ENCODE results near the gene SCN8A. TPM values are rescaled to one million over a fixed set of nuclear protein-coding genes. Genes with fewer than 3 reads are reported as not detected.

Gene SCN8A
- total and polyA plus RNA-seq, 2 experiments from 2014 or later = 0.88 to 3.7 TPM

DNA sequence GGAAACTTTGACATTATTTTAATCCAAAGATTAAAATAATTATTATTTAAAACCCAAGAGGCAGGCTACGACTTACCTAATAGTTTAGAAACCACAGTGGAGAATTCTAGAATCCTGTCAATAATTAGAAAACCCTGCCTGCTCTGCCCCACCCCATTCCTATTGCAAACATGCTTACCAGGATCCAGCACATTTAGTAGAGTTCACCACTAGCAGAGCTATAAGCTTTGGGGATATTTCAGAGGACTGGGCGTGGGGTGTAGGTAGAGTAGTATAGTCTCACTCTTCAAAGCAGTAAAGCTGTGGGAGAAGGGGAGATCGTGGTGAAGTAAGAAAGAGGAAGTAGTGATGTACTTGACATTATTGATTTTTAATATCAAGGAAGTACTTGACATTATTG is 157.2 kb downstream of the SCN8A start:
- H3K27me3 ChIP-seq = no peaks in the 10 kb centered on the region
- H3K36me3 ChIP-seq = no peaks in the 10 kb centered on the region
- DNase-seq (ENCODE audit: low read depth in 1 of 2, low spot score in 1 of 2) = no peak
- H3K9me3 ChIP-seq (ENCODE audit: low read depth) = no peaks in the 10 kb centered on the region
- no peak overlapping the region for H3K4me3 ChIP-seq
- no peak for TF ChIP-seq CTCF (IDR thresholded peaks at IDR 0.05; ENCODE audit: low read depth, low read length)
- no peaks in the 10 kb centered on the region for H3K4me1 ChIP-seq (ENCODE audit: low read depth)
- H3K27ac ChIP-seq = no peak overlapping the region

GRCh38 chr12:51749206-51749985 is 158.4 kb downstream of the SCN8A start:
- H3K27me3 ChIP-seq = no peaks in the 10 kb centered on the region
- TF ChIP-seq CTCF (IDR thresholded peaks at IDR 0.05; ENCODE audit: low read depth, low read length) = no peak
- no peaks in the 10 kb centered on the region for H3K9me3 ChIP-seq (ENCODE audit: low read depth)
- H3K4me1 ChIP-seq (ENCODE audit: low read depth) = no peaks in the 10 kb centered on the region
- no peak overlapping the region for H3K27ac ChIP-seq
- no peaks in the 10 kb centered on the region for H3K36me3 ChIP-seq
- no peak overlapping the region for H3K4me3 ChIP-seq
- DNase-seq (ENCODE audit: low read depth in 1 of 2, low spot score in 1 of 2) = no peak

- H3K27ac ChIP-seq = no peak overlapping the region
- no peaks in the 10 kb centered on the region for H3K4me1 ChIP-seq (ENCODE audit: low read depth)
- H3K36me3 ChIP-seq = no peaks in the 10 kb centered on the region
- DNase-seq (ENCODE audit: low read depth in 1 of 2, low spot score in 1 of 2) = no peak
- no peaks in the 10 kb centered on the region for H3K27me3 ChIP-seq
- no peak for TF ChIP-seq CTCF (IDR thresholded peaks at IDR 0.05; ENCODE audit: low read depth, low read length)
- no peaks in the 10 kb centered on the region for H3K9me3 ChIP-seq (ENCODE audit: low read depth)
- H3K4me3 ChIP-seq = no peak overlapping the region
Measured at GRCh38 chr12:51749986-51750317, 158.9 kb downstream of the SCN8A start.

GRCh38 chr12:51751661-51752060 is 160.6 kb downstream of the SCN8A start:
- Histone ChIP-seq H3K4me1 (ENCODE audit: low read depth) (no peaks in the 10 kb centered on the region), H3K36me3 (no peaks in the 10 kb centered on the region), H3K27me3 (no peaks in the 10 kb centered on the region), H3K9me3 (ENCODE audit: low read depth) (no peaks in the 10 kb centered on the region), H3K4me3 (no peak overlapping the region), H3K27ac (no peak overlapping the region)
- TF ChIP-seq CTCF (IDR thresholded peaks at IDR 0.05; ENCODE audit: low read depth, low read length) = no peak
- no peak for DNase-seq (ENCODE audit: low read depth in 1 of 2, low spot score in 1 of 2)

DNA sequence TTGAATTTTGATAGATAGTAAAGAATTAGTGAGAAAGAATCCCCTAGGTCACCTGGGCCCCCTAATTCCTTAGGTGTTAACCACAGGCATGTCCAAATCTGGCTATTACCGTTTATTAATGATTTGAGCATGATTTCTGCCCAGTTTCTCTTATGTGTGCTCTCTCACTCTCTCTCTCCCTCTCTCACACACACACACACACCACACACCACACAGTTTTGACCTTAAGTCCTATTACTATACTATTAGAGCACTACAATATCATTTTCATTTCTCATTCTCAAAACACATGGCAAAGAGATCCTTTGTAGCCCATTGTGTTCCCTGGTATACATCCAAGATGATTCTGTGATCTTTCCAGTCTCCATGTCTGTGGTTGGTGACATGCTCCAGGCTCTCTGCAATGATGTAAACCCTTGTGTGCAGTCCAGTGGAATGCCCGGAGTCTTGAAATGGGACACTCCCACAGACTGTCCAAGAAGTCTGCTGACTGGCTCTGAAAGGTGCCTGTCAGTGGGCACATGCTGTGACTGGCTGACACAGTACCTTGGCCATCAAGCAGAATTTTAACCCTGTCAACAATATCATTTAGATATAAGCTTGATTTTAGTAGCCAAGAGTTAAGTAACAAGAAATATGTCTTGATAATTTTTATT is 161.3 kb downstream of the SCN8A start:
- Histone ChIP-seq H3K27ac (no peak overlapping the region), H3K36me3 (no peaks in the 10 kb centered on the region), H3K9me3 (ENCODE audit: low read depth) (no peaks in the 10 kb centered on the region), H3K27me3 (no peaks in the 10 kb centered on the region), H3K4me1 (ENCODE audit: low read depth) (no peaks in the 10 kb centered on the region), H3K4me3 (no peak overlapping the region)
- no peak for TF ChIP-seq CTCF (IDR thresholded peaks at IDR 0.05; ENCODE audit: low read depth, low read length)
- DNase-seq (ENCODE audit: low read depth in 1 of 2, low spot score in 1 of 2) = peak; percentile 60 to 91

All from cardiac muscle cell (in vitro differentiated cells and primary cell).